ENCODE results near the gene RAB37.

The RAB37 gene

GRCh38 chr17:74763565-74764387 lies 26.7 kb downstream of the RAB37 start:
- TF ChIP-seq, protein P1, sequence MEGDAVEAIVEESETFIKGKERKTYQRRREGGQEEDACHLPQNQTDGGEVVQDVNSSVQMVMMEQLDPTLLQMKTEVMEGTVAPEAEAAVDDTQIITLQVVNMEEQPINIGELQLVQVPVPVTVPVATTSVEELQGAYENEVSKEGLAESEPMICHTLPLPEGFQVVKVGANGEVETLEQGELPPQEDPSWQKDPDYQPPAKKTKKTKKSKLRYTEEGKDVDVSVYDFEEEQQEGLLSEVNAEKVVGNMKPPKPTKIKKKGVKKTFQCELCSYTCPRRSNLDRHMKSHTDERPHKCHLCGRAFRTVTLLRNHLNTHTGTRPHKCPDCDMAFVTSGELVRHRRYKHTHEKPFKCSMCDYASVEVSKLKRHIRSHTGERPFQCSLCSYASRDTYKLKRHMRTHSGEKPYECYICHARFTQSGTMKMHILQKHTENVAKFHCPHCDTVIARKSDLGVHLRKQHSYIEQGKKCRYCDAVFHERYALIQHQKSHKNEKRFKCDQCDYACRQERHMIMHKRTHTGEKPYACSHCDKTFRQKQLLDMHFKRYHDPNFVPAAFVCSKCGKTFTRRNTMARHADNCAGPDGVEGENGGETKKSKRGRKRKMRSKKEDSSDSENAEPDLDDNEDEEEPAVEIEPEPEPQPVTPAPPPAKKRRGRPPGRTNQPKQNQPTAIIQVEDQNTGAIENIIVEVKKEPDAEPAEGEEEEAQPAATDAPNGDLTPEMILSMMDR (conservative IDR thresholded peaks at IDR 0.05): no peak
- TF ChIP-seq ZFX (IDR thresholded peaks at IDR 0.05): no peak
- H3K27ac ChIP-seq: peak overlapping the region; percentile 98

GRCh38 chr17:74764751-74765286 lies 27.8 kb downstream of the RAB37 start:
- TF ChIP-seq, protein P1 (conservative IDR thresholded peaks at IDR 0.05): no peak
- TF ChIP-seq ZFX (IDR thresholded peaks at IDR 0.05): no peak
- no peak overlapping the region; the same call in 1 of the 2 replicates for H3K27ac ChIP-seq

DNA sequence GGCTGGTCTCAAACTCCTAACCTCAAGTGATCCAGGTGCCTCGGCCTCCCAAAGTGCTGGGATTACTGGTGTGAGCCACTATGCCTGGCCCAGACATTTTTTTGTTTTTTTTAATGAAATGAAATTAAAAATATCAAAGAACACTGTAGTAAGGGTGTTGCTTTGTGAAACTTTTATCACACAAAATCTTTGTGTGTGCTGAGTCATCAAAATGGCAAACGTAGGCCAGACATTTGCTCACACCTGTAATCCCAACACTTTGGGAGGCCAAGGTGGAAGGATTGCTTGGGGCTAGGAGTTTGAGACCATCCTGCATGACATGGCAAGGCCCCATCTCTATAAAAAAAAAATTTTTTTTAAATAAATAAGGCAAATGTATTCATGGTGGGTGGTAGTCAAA lies 29.4 kb downstream of the RAB37 start:
- no peak overlapping the region for H3K27ac ChIP-seq
- TF ChIP-seq, protein P1 (conservative IDR thresholded peaks at IDR 0.05): no peak

DNA sequence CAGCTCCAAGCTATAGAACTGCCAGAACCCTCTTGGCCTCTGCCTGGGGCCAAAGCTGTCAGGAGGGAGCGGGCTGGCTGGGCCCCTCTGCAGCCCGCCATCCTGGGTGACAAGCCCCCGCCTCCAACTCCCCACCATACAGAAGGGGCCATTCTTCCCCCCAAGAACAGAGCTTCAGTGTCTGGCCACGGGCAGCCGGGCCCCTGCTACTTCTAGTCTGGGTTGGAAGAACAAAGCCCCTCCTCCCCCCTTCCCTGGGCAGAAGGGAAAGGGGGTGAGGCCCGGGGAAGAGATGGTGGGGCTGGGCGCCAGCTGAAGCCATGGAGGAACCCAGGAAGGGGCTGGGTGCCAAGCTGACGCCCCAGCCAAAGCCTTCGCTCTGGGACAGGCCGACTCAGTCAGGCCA lies 30.1 kb downstream of the RAB37 start:
- TF ChIP-seq ZFX (IDR thresholded peaks at IDR 0.05): no peak
- TF ChIP-seq, protein P1 (conservative IDR thresholded peaks at IDR 0.05): no peak
- peak overlapping the region; percentile 66 for H3K27ac ChIP-seq

GRCh38 chr17:74768069-74768762 lies 31.2 kb downstream of the RAB37 start:
- TF ChIP-seq ZFX (IDR thresholded peaks at IDR 0.05): no peak
- TF ChIP-seq, protein P1 (conservative IDR thresholded peaks at IDR 0.05): no peak
- peak overlapping the region; percentile 66 for H3K27ac ChIP-seq

DNA sequence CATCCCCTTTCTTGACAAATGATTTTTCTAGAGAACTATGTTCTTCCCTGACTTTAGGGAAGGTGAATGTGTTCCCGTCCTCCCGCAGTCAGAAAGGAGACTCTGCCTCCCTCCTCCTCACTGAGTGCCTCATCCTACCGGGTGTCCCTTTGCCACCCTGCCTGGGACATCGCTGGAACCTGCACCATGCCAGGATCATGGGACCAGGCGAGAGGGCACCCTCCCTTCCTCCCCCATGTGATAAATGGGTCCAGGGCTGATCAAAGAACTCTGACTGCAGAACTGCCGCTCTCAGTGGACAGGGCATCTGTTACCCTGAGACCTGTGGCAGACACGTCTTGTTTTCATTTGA lies 31.7 kb downstream of the RAB37 start:
- peak overlapping the region; percentile 66 for H3K27ac ChIP-seq
- TF ChIP-seq, protein P1 (conservative IDR thresholded peaks at IDR 0.05): no peak
- no peak for TF ChIP-seq ZFX (IDR thresholded peaks at IDR 0.05)

- no peak for TF ChIP-seq ZFX (IDR thresholded peaks at IDR 0.05)
- peak overlapping the region; percentile 66 for H3K27ac ChIP-seq
Measured at GRCh38 chr17:74769266-74769855, 32.3 kb downstream of the RAB37 start.

All from C4-2B (cell line).